Measurements from ENCODE around the gene SLC2A11. TPM values are rescaled to one million over a fixed set of nuclear protein-coding genes. Genes with fewer than 3 reads are reported as not detected.
"Not testable (repeated sequence)": the region's sequence is repeated elsewhere in the genome, so short reads cannot be mapped to it uniquely, and the experiment has no call there.

The SLC2A11 gene
- total RNA-seq, 4 donors from 2014 or later = 2.4 to 19.0 (median 6.2) TPM

DNA sequence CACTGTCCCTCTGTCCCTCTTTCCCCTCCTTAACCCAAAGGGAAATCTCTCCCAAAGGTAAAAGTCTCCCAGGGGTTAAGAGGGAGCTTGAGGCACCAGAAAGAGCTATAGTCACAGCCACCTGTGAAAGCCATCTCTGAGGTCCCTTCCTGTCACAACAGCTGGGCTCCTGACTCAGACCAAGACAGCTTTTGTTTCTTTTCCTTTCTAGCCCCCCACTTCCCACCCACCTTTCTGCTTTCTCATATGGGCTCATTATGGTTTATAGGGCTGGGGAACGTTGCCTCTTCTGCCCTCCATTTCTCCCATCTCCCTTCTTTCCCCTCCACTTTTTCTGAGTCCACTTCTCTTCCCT is 55.6 kb downstream of the SLC2A11 start:
- ATAC-seq = no peak
- intact Hi-C loops (cut with DNase I; ENCODE audit: low total_unique reads) = loop anchor here (2.0 to 5.0 kb wide), 2 partner anchors 18 to 126 kb away; partner anchors contain the start of genes MIF and SMARCB1

DNA sequence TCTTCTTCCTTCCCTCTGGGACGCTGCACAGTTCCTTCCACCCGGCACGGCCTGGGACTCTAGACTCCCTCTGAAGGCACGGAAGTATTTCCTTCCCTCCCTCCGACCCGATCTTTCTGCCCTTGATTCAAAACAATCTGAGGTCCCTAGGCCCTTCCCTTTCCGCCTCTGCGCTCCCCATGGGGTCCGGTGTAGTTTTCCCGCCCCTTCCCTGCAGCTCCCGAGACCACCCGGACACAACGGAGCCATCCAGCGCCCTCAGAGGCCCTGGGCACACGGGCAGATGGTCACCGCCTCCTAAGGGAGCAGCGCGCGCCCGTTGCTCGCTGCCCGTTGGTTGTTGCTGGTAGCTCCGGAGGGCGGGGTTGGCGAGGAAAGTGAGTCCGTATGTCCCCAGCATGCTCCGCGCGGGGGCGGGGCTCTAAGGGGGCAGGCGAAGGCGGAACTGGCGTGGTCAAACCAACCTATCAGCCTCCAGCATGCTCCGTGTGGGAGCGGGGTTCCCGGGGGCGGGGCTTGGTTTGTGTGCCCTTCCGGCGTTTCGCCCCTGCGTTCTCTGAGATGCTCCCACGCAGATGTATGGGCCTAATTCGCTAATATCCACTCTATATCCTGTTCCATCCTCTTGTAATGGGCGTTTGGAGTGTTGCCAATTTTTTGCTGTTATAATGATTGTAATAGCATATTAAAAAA is 56.1 kb downstream of the SLC2A11 start:
- ATAC-seq = peak; percentile 98
- intact Hi-C loops (cut with DNase I; ENCODE audit: low total_unique reads) (loop anchor here (2.0 to 5.0 kb wide), 2 partner anchors 19 to 127 kb away; partner anchors contain the start of genes MIF and SMARCB1), in situ Hi-C loops (cut with MboI; ENCODE audit: low sequenced_read_pairs in 4 of 4) (no loop called here)
- peak overlapping the region; percentile 63 to 68 (median 66) for H3K4me3 ChIP-seq
- H3K4me1 ChIP-seq = peaks cover 4 to 5% of the 10 kb centered on the region in 2 donors
- peak overlapping the region; percentile 85 to 90 (median 88) for H3K27ac ChIP-seq
- TF ChIP-seq, protein P1, sequence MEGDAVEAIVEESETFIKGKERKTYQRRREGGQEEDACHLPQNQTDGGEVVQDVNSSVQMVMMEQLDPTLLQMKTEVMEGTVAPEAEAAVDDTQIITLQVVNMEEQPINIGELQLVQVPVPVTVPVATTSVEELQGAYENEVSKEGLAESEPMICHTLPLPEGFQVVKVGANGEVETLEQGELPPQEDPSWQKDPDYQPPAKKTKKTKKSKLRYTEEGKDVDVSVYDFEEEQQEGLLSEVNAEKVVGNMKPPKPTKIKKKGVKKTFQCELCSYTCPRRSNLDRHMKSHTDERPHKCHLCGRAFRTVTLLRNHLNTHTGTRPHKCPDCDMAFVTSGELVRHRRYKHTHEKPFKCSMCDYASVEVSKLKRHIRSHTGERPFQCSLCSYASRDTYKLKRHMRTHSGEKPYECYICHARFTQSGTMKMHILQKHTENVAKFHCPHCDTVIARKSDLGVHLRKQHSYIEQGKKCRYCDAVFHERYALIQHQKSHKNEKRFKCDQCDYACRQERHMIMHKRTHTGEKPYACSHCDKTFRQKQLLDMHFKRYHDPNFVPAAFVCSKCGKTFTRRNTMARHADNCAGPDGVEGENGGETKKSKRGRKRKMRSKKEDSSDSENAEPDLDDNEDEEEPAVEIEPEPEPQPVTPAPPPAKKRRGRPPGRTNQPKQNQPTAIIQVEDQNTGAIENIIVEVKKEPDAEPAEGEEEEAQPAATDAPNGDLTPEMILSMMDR (IDR thresholded peaks at IDR 0.05 in 4 of 5, conservative IDR thresholded peaks at IDR 0.05 in 1 of 5) = no peak
- peak; percentile 74 to 78 for TF ChIP-seq POLR2A (IDR thresholded peaks at IDR 0.05)
- no peaks in the 10 kb centered on the region for H3K27me3 ChIP-seq
- no peaks in the 10 kb centered on the region for H3K36me3 ChIP-seq
- no peaks in the 10 kb centered on the region for H3K9me3 ChIP-seq
- DNase-seq = peak; percentile 98 to 100

More for the DNA sequence above, 55.6 kb downstream of the SLC2A11 start:
- peak overlapping the region; percentile 85 to 90 (median 88) for H3K27ac ChIP-seq
- in situ Hi-C loops (cut with MboI; ENCODE audit: low sequenced_read_pairs in 4 of 4) = no loop called here
- no peaks in the 10 kb centered on the region for H3K9me3 ChIP-seq
- peak overlapping the region; percentile 63 to 68 (median 66) for H3K4me3 ChIP-seq
- no peaks in the 10 kb centered on the region for H3K27me3 ChIP-seq
- H3K36me3 ChIP-seq = no peaks in the 10 kb centered on the region
- TF ChIP-seq, protein P1 (IDR thresholded peaks at IDR 0.05 in 4 of 5, conservative IDR thresholded peaks at IDR 0.05 in 1 of 5) = no peak
- TF ChIP-seq POLR2A (IDR thresholded peaks at IDR 0.05) = no peak
- H3K4me1 ChIP-seq = peaks cover 4 to 5% of the 10 kb centered on the region in 2 donors
- no peak for DNase-seq

DNA sequence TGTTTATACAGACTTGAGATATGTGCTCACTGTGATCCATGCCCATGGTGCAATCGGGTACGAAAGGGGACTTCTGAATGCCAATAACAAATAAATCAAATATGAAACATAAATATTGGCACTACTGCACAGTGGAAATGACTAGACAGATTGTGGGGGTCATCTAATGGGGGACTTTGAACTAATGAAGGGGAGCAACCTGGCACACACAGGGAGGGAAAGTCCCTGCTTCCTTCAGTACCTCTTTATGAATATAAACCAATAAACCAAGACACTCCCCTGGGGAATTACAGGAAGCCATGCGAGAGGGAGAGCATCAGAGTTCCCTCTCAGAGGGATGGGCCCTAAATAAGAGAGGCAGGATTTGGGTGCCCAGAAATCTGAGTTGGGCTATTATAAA is 57.6 kb downstream of the SLC2A11 start:
- H3K27ac ChIP-seq = peak overlapping the region in 2 of 4 donors; percentile 89 to 90

DNA sequence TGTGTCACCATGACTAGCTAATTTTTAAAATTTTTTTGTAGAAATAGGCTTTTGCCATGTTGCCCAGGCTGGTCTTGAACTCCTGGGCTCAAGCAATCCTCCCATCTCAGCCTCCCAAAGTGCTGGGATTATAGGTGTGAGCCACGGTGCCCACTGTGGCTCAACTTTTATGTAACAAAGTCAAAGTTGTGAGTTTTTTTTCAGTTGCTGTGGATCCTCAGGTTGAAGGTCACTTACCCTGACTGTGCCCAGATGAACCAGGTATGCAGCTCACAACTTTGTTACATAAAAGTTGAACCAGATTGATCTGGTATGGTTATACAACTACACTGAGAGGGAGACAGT is 62.6 kb downstream of the SLC2A11 start:
- H3K4me3 ChIP-seq; H3K27ac ChIP-seq; H3K4me1 ChIP-seq; H3K9me3 ChIP-seq; ATAC-seq; H3K36me3 ChIP-seq; H3K27me3 ChIP-seq; DNase-seq; intact Hi-C loops (cut with DNase I; ENCODE audit: low total_unique reads): not testable (repeated sequence)
- in situ Hi-C loops (cut with MboI; ENCODE audit: low sequenced_read_pairs in 4 of 4) = loop anchor here in 1 of 4 donors (10.0 kb wide), 1 partner anchor 55 kb away; the partner anchor contains the start of gene DDT

More for the DNA sequence above, 57.6 kb downstream of the SLC2A11 start:
- TF ChIP-seq POLR2A (IDR thresholded peaks at IDR 0.05) = no peak
- TF ChIP-seq, protein P1 (IDR thresholded peaks at IDR 0.05 in 4 of 5, conservative IDR thresholded peaks at IDR 0.05 in 1 of 5) = no peak
- Histone ChIP-seq H3K36me3 (no peaks in the 10 kb centered on the region), H3K4me1 (peaks cover 4 to 5% of the 10 kb centered on the region in 2 donors), H3K27me3 (no peaks in the 10 kb centered on the region), H3K9me3 (no peaks in the 10 kb centered on the region), H3K4me3 (no peak overlapping the region)
- ATAC-seq = no peak
- intact Hi-C loops (cut with DNase I; ENCODE audit: low total_unique reads) = no loop called here
- in situ Hi-C loops (cut with MboI; ENCODE audit: low sequenced_read_pairs in 4 of 4) = no loop called here
- DNase-seq = no peak

DNA sequence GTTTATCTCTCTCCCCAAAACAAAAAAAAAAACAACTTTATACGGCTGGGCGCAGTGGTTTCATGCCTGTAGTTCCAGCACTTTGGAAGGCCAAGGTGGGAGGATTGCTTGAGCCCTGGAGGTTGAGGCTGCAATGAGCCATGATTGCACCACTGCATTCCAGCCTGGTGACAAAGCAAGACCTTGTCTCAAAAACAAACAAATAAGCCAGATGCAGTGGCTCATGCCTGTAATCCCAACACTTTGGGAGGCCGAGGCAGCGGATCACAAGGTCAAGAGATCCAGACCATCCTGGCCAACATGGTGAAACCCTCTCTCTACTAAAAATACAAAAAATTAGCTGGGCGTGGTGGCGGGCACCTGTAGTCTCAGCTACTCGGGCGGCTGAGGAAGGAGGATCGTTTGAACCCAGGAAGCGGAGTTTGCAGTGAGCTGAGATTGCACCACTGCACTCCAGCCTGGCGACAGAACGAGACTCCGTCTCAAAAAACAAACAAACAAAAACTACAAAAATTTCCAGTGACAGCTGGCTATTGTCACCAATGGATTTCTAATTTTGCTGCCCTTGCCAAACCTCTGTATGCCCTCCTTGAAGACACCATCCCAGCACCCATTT is 64.0 kb downstream of the SLC2A11 start:
- in situ Hi-C loops (cut with MboI; ENCODE audit: low sequenced_read_pairs in 4 of 4) = loop anchor here in 1 of 4 donors (10.0 kb wide), 1 partner anchor 53 kb away; the partner anchor contains the start of gene DDT
- DNase-seq; H3K4me1 ChIP-seq; H3K27ac ChIP-seq; H3K9me3 ChIP-seq; ATAC-seq; H3K27me3 ChIP-seq; H3K4me3 ChIP-seq; intact Hi-C loops (cut with DNase I; ENCODE audit: low total_unique reads): not testable (repeated sequence)
- H3K36me3 ChIP-seq = peaks cover 0 to 11% of the 10 kb centered on the region in 2 donors
